GM21576 (cell line): ENCODE measurements around the gene RSU1.
A peak's percentile ranks its signal among the peaks of the same experiment; 100 is the strongest.

Experiments used
- ATAC-seq: cut with Tn5 transposase; IDR thresholded peaks from one replicate; pipeline ENCODE4 v1.9.1; 2021; ENCODE audit warnings: mild to moderate bottlenecking, moderate library complexity; ENCODE audit not compliant: unreplicated experiment

The RSU1 gene

GRCh38 chr10:16685551-16685950, 131.7 kb downstream of the RSU1 start:
- ATAC-seq, result no peak

GRCh38 chr10:16681521-16681920, 135.7 kb downstream of the RSU1 start:
- no peak for ATAC-seq

GRCh38 chr10:16679511-16679910, 137.7 kb downstream of the RSU1 start:
- no peak for ATAC-seq

GRCh38 chr10:16675334-16675733, 141.9 kb downstream of the RSU1 start:
- ATAC-seq, result no peak

GRCh38 chr10:16674147-16674703, 143.0 kb downstream of the RSU1 start:
- ATAC-seq, result no peak

GRCh38 chr10:16673443-16673842, 143.8 kb downstream of the RSU1 start:
- no peak for ATAC-seq

- ATAC-seq, result no peak
Observed at GRCh38 chr10:16663444-16663843, 153.8 kb downstream of the RSU1 start.

GRCh38 chr10:16662923-16663322, 154.3 kb downstream of the RSU1 start:
- no peak for ATAC-seq

- no peak for ATAC-seq
Observed at GRCh38 chr10:16656895-16657294, 160.3 kb downstream of the RSU1 start.

GRCh38 chr10:16653224-16653623, 164.0 kb downstream of the RSU1 start:
- ATAC-seq, result peak; percentile 58

GRCh38 chr10:16652154-16652553, 165.1 kb downstream of the RSU1 start:
- no peak for ATAC-seq

GRCh38 chr10:16649757-16650156, 167.5 kb downstream of the RSU1 start:
- no peak for ATAC-seq

- no peak for ATAC-seq
Observed at GRCh38 chr10:16648366-16648765, 168.9 kb downstream of the RSU1 start.

- ATAC-seq, result no peak
Observed at GRCh38 chr10:16646181-16647059, 170.8 kb downstream of the RSU1 start.

- no peak for ATAC-seq
Observed at GRCh38 chr10:16644146-16644545, 173.1 kb downstream of the RSU1 start.

- no peak for ATAC-seq
Observed at GRCh38 chr10:16643502-16643901, 173.7 kb downstream of the RSU1 start.

GRCh38 chr10:16640153-16640552, 177.1 kb downstream of the RSU1 start:
- no peak for ATAC-seq

- ATAC-seq, result no peak
Observed at GRCh38 chr10:16639471-16639870, 177.8 kb downstream of the RSU1 start.

GRCh38 chr10:16632996-16633395, 184.2 kb downstream of the RSU1 start:
- no peak for ATAC-seq

- ATAC-seq, result no peak
Observed at GRCh38 chr10:16626697-16627096, 190.5 kb downstream of the RSU1 start.

GRCh38 chr10:16612981-16613355, 204.3 kb downstream of the RSU1 start:
- ATAC-seq, result no peak

GRCh38 chr10:16612115-16612980, 204.9 kb downstream of the RSU1 start:
- no peak for ATAC-seq
